ENCODE results near the gene CCM2L.

The CCM2L gene

GRCh38 chr20:32010101-32010500, at the start of gene CCM2L:
CCM2L (plus strand) TSS chr20:32010438; CDS start chr20:32010455, 17 bp downstream.
- no peaks in the 10 kb centered on the region for H3K36me3 Mint-ChIP-seq
- H3K27me3 Mint-ChIP-seq, result peaks cover 7% of the 10 kb centered on the region
- no peak within 1 kb of the TSS for H3K27ac Mint-ChIP-seq
- H3K4me3 Mint-ChIP-seq, result no peak within 1 kb of the TSS
- H3K4me1 Mint-ChIP-seq, result no peaks in the 10 kb centered on the region
- H3K9me3 Mint-ChIP-seq, result no peaks in the 10 kb centered on the region

GRCh38 chr20:31962761-31963160, 47.5 kb upstream of the CCM2L start:
- H3K36me3 Mint-ChIP-seq, result no peaks in the 10 kb centered on the region

GRCh38 chr20:31963889-31964288, 46.3 kb upstream of the CCM2L start:
- H3K36me3 Mint-ChIP-seq, result peaks cover 2% of the 10 kb centered on the region
- H3K27ac Mint-ChIP-seq, result no peak overlapping the region
- no peaks in the 10 kb centered on the region for H3K9me3 Mint-ChIP-seq
- H3K4me3 Mint-ChIP-seq, result no peak overlapping the region
- peaks cover 9% of the 10 kb centered on the region for H3K4me1 Mint-ChIP-seq
- peaks cover 40% of the 10 kb centered on the region for H3K27me3 Mint-ChIP-seq

More at GRCh38 chr20:31962761-31963160, 47.5 kb upstream of the CCM2L start:
- peaks cover 5% of the 10 kb centered on the region for H3K4me1 Mint-ChIP-seq
- no peak overlapping the region for H3K4me3 Mint-ChIP-seq
- H3K9me3 Mint-ChIP-seq, result no peaks in the 10 kb centered on the region
- H3K27me3 Mint-ChIP-seq, result peaks cover 40% of the 10 kb centered on the region
- H3K27ac Mint-ChIP-seq, result no peak overlapping the region

GRCh38 chr20:31966991-31967655, 43.1 kb upstream of the CCM2L start:
- H3K27ac Mint-ChIP-seq, result no peak overlapping the region
- peaks cover 9% of the 10 kb centered on the region for H3K4me1 Mint-ChIP-seq
- peaks cover 48% of the 10 kb centered on the region for H3K27me3 Mint-ChIP-seq
- no peaks in the 10 kb centered on the region for H3K9me3 Mint-ChIP-seq
- H3K36me3 Mint-ChIP-seq, result peaks cover 2% of the 10 kb centered on the region
- peak overlapping the region; percentile 31 for H3K4me3 Mint-ChIP-seq

GRCh38 chr20:31967830-31968249, 42.4 kb upstream of the CCM2L start, which contains the start of gene XKR7:
XKR7 (plus strand) TSS chr20:31968151; CDS start chr20:31968176, 25 bp downstream.
- Mint-ChIP-seq H3K36me3 (peaks cover 2% of the 10 kb centered on the region), H3K27me3 (peaks cover 45% of the 10 kb centered on the region), H3K4me1 (peaks cover 9% of the 10 kb centered on the region), H3K4me3 (peak within 1 kb of the TSS; percentile 89), H3K9me3 (no peaks in the 10 kb centered on the region), H3K27ac (peak within 1 kb of the TSS; percentile 65)

- Mint-ChIP-seq H3K9me3 (no peaks in the 10 kb centered on the region), H3K4me3 (peak overlapping the region; percentile 89), H3K27me3 (peaks cover 45% of the 10 kb centered on the region), H3K36me3 (peaks cover 2% of the 10 kb centered on the region), H3K4me1 (peaks cover 9% of the 10 kb centered on the region), H3K27ac (peak overlapping the region; percentile 65)
Observed at GRCh38 chr20:31968291-31969126, 41.7 kb upstream of the CCM2L start.

GRCh38 chr20:31969991-31970390, 40.2 kb upstream of the CCM2L start:
- peaks cover 9% of the 10 kb centered on the region for H3K4me1 Mint-ChIP-seq
- peaks cover 2% of the 10 kb centered on the region for H3K36me3 Mint-ChIP-seq
- no peak overlapping the region for H3K27ac Mint-ChIP-seq
- no peak overlapping the region for H3K4me3 Mint-ChIP-seq
- H3K9me3 Mint-ChIP-seq, result no peaks in the 10 kb centered on the region
- peaks cover 39% of the 10 kb centered on the region for H3K27me3 Mint-ChIP-seq

- peaks cover 25% of the 10 kb centered on the region for H3K27me3 Mint-ChIP-seq
- no peaks in the 10 kb centered on the region for H3K9me3 Mint-ChIP-seq
- H3K27ac Mint-ChIP-seq, result no peak overlapping the region
- H3K36me3 Mint-ChIP-seq, result peaks cover 2% of the 10 kb centered on the region
- peaks cover 5% of the 10 kb centered on the region for H3K4me1 Mint-ChIP-seq
- H3K4me3 Mint-ChIP-seq, result no peak overlapping the region
Observed at GRCh38 chr20:31972471-31973021, 37.7 kb upstream of the CCM2L start.

GRCh38 chr20:31974296-31974695, 35.9 kb upstream of the CCM2L start:
- Mint-ChIP-seq H3K27me3 (peaks cover 23% of the 10 kb centered on the region), H3K4me1 (no peaks in the 10 kb centered on the region), H3K36me3 (no peaks in the 10 kb centered on the region), H3K4me3 (no peak overlapping the region), H3K27ac (no peak overlapping the region), H3K9me3 (no peaks in the 10 kb centered on the region)

- Mint-ChIP-seq H3K27me3 (peaks cover 18% of the 10 kb centered on the region), H3K27ac (no peak overlapping the region), H3K4me1 (no peaks in the 10 kb centered on the region)
Observed at GRCh38 chr20:31974951-31975487, 35.2 kb upstream of the CCM2L start.

GRCh38 chr20:31975874-31976273, 34.4 kb upstream of the CCM2L start:
- no peaks in the 10 kb centered on the region for H3K9me3 Mint-ChIP-seq
- no peaks in the 10 kb centered on the region for H3K36me3 Mint-ChIP-seq
- no peak overlapping the region for H3K27ac Mint-ChIP-seq
- H3K27me3 Mint-ChIP-seq, result peaks cover 13% of the 10 kb centered on the region
- H3K4me3 Mint-ChIP-seq, result no peak overlapping the region
- no peaks in the 10 kb centered on the region for H3K4me1 Mint-ChIP-seq

More at GRCh38 chr20:31974951-31975487, 35.2 kb upstream of the CCM2L start:
- H3K36me3 Mint-ChIP-seq, result no peaks in the 10 kb centered on the region
- H3K4me3 Mint-ChIP-seq, result no peak overlapping the region
- H3K9me3 Mint-ChIP-seq, result no peaks in the 10 kb centered on the region

GRCh38 chr20:31977080-31977479, 33.2 kb upstream of the CCM2L start:
- Mint-ChIP-seq H3K4me1 (no peaks in the 10 kb centered on the region), H3K9me3 (no peaks in the 10 kb centered on the region), H3K27me3 (peaks cover 9% of the 10 kb centered on the region), H3K36me3 (no peaks in the 10 kb centered on the region), H3K27ac (no peak overlapping the region), H3K4me3 (no peak overlapping the region)

GRCh38 chr20:31979713-31980426, 30.4 kb upstream of the CCM2L start:
- no peak overlapping the region for H3K27ac Mint-ChIP-seq
- H3K4me1 Mint-ChIP-seq, result no peaks in the 10 kb centered on the region
- peaks cover 7% of the 10 kb centered on the region for H3K27me3 Mint-ChIP-seq
- no peaks in the 10 kb centered on the region for H3K9me3 Mint-ChIP-seq
- H3K36me3 Mint-ChIP-seq, result no peaks in the 10 kb centered on the region
- no peak overlapping the region for H3K4me3 Mint-ChIP-seq

- no peaks in the 10 kb centered on the region for H3K36me3 Mint-ChIP-seq
- H3K9me3 Mint-ChIP-seq, result no peaks in the 10 kb centered on the region
- peaks cover 1% of the 10 kb centered on the region for H3K27me3 Mint-ChIP-seq
- H3K27ac Mint-ChIP-seq, result no peak overlapping the region
- no peaks in the 10 kb centered on the region for H3K4me1 Mint-ChIP-seq
- no peak overlapping the region for H3K4me3 Mint-ChIP-seq
Observed at GRCh38 chr20:31981784-31982183, 28.5 kb upstream of the CCM2L start.

GRCh38 chr20:31984981-31985471, 25.2 kb upstream of the CCM2L start:
- Mint-ChIP-seq H3K27me3 (no peaks in the 10 kb centered on the region), H3K4me1 (no peaks in the 10 kb centered on the region), H3K9me3 (no peaks in the 10 kb centered on the region), H3K27ac (no peak overlapping the region), H3K4me3 (no peak overlapping the region), H3K36me3 (no peaks in the 10 kb centered on the region)
